Brain microvascular endothelial cell (primary cell): ENCODE results near the gene DAAM1.

ENCODE experiments used
- DNase-seq: peaks from one replicate; pipeline ENCODE4 v3.0.0-alpha.2; 2020
- H3K27ac ChIP-seq: fragments of 250-450 bp; sonication (Bioruptor Pico); 2 replicates; pipeline ENCODE4 v1.5.1; 2020; ENCODE audit warnings: mild to moderate bottlenecking, moderate library complexity
- H3K27me3 ChIP-seq: fragments of 250-450 bp; sonication (Bioruptor Pico); replicated peaks from 2 replicates; pipeline ENCODE4 v1.5.1; 2020; ENCODE audit warnings: mild to moderate bottlenecking
- H3K36me3 ChIP-seq: fragments of 250-450 bp; sonication (Bioruptor Pico); replicated peaks from 2 replicates; pipeline ENCODE4 v1.5.1; 2020; ENCODE audit warnings: mild to moderate bottlenecking
- H3K4me3 ChIP-seq: 2 replicates; pipeline ENCODE4 v1.5.1; 2011; ENCODE audit warnings: low read depth, mild to moderate bottlenecking, control low read depth, low read length, moderate library complexity
- in situ Hi-C: cut with HindIII; loops from 2 replicates; pipeline ENCODE4 v1.10.0; 2017; ENCODE audit warnings: low sequenced_read_pairs, low pct_ligation_motif_present
- TF ChIP-seq, protein P1 (sequence below): IDR thresholded peaks from 2 replicates; pipeline ENCODE4 v1.5.1; 2011; ENCODE audit warnings: low read depth, mild to moderate bottlenecking, moderate library complexity, low read length, control low read depth, inconsistent platforms; ENCODE audit errors: missing control alignments

The DAAM1 gene

DNA sequence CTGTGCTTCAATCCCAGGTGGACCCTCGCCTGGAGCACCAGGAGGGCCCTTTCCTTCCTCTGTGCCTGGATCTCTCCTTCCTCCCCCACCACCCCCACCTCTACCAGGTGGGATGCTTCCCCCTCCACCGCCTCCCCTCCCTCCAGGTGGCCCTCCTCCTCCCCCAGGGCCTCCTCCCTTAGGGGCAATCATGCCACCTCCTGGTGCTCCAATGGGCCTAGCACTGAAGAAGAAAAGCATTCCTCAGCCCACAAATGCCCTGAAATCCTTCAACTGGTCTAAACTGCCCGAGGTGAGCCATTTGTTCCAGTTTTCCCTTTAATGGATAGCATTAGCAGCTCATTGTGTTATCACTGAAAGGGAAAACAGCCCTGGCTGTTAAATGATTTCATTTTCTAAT lies 142.8 kb downstream of the DAAM1 start:
- in situ Hi-C loops = no loop called here
- TF ChIP-seq, protein P1, sequence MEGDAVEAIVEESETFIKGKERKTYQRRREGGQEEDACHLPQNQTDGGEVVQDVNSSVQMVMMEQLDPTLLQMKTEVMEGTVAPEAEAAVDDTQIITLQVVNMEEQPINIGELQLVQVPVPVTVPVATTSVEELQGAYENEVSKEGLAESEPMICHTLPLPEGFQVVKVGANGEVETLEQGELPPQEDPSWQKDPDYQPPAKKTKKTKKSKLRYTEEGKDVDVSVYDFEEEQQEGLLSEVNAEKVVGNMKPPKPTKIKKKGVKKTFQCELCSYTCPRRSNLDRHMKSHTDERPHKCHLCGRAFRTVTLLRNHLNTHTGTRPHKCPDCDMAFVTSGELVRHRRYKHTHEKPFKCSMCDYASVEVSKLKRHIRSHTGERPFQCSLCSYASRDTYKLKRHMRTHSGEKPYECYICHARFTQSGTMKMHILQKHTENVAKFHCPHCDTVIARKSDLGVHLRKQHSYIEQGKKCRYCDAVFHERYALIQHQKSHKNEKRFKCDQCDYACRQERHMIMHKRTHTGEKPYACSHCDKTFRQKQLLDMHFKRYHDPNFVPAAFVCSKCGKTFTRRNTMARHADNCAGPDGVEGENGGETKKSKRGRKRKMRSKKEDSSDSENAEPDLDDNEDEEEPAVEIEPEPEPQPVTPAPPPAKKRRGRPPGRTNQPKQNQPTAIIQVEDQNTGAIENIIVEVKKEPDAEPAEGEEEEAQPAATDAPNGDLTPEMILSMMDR = no peak
- no peak overlapping the region for H3K27ac ChIP-seq
- DNase-seq = no peak
- H3K27me3 ChIP-seq = no peaks in the 10 kb centered on the region
- H3K4me3 ChIP-seq = no peak overlapping the region
- H3K36me3 ChIP-seq = peaks cover 2% of the 10 kb centered on the region

DNA sequence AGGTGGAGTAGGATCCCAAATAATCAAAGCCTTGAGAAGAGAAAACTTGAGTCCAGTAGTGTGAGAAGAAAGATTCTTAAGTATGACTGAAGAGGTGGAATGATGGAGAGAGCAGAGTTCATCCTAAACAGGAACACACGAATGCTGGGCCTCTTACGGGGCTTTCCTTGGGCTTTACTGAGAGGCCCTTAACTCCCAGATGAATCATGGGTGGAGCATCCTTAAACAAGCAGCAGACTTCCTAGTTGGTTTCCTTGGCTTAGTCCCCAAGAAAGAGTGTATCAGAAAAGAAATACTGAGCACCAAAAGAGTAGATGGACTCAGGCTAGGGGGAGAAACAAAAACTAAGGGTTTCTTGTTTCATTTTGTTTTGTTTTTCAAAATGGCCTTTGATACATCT lies 144.3 kb downstream of the DAAM1 start:
- H3K4me3 ChIP-seq = no peak overlapping the region
- H3K36me3 ChIP-seq = no peaks in the 10 kb centered on the region
- in situ Hi-C loops = no loop called here
- TF ChIP-seq, protein P1 = no peak
- no peaks in the 10 kb centered on the region for H3K27me3 ChIP-seq
- peak overlapping the region; percentile 81 for H3K27ac ChIP-seq
- peak; percentile 92 for DNase-seq

DNA sequence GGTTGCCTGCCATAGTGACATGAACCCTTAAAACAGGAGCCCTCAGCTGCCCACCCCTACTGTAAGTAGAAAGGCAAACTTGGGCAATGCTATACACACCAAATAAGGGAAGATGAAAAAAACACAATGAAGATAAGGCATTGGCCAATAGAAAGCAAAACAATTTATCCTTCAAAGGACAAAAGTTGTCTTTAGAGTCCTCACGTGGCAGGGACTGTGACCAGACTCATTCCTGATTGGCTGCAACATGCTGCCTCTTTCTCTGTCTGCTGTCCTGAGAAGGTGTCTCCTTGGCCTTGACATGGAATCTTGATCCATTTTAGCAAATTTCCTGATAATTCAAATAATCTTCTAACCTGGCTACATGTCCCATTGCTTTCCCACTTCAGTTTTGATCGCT lies 144.8 kb downstream of the DAAM1 start:
- Histone ChIP-seq H3K36me3 (no peaks in the 10 kb centered on the region), H3K27ac (peak overlapping the region; percentile 81), H3K4me3 (no peak overlapping the region), H3K27me3 (no peaks in the 10 kb centered on the region)
- TF ChIP-seq, protein P1 = no peak
- no peak for DNase-seq
- in situ Hi-C loops = no loop called here

DNA sequence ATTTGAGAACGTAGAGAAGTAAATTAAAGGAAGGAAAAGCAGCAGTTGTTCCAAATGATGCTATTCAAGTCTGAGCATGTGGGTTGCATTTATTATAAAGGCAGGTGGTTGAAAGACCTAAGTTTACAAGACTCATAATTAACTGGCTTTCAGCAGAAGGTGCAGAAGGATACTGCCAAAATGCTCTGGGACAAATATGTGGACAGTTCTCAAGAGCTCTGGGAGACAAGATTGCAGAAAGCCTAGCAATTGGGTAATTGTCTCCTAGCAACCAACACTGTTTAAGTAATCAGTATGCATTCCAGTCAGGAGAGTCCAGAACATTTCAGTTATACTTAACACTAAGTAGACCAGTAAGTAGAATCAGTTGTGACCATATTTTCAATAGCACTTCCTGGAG lies 145.2 kb downstream of the DAAM1 start:
- Histone ChIP-seq H3K4me3 (no peak overlapping the region), H3K36me3 (no peaks in the 10 kb centered on the region), H3K27ac (peak overlapping the region; percentile 81), H3K27me3 (no peaks in the 10 kb centered on the region)
- in situ Hi-C loops = no loop called here
- TF ChIP-seq, protein P1 = no peak
- DNase-seq = peak; percentile 87

DNA sequence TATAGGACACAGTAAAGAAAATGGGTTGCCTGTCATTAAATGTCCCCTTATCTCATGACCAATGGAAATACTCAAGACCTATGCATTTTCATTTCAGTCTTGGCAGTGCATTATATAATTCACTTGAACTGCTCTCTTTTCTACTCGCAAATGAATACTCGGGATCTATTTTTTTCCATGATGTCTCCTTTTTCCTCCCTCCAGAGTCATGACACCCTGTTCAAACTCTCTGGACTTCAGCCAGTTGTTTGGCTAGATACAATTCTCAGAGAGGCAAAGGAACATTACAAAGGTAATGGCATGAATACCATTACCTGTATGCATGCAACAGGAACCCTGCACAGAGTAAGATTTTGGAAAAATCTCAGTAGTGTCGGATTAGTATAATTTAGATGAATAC lies 145.8 kb downstream of the DAAM1 start:
- in situ Hi-C loops = no loop called here
- TF ChIP-seq, protein P1 = no peak
- Histone ChIP-seq H3K27me3 (no peaks in the 10 kb centered on the region), H3K27ac (peak overlapping the region; percentile 81), H3K4me3 (no peak overlapping the region), H3K36me3 (no peaks in the 10 kb centered on the region)
- DNase-seq = no peak

DNA sequence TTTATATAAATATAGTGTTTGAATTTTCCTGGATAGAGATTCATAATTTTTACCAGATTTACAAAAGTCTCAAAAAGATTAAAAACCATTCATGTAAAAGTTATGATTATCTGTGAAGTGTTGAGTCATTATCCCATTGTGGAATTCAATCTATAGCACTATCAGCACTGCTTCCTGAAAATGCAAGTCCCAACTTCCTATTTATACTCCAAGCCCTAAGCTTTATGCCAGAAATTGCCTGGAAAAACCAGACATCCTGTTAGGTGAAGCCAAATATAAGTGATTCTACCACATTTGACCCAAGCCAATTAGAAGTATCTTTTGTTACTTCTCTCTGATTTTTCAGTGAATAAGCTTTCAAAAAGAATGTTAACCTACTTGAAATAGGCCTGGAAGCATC lies 147.6 kb downstream of the DAAM1 start:
- peak overlapping the region; percentile 49 for H3K27ac ChIP-seq

More for the DNA sequence above, 147.6 kb downstream of the DAAM1 start:
- TF ChIP-seq, protein P1 = no peak
- Histone ChIP-seq H3K27me3 (no peaks in the 10 kb centered on the region), H3K4me3 (no peak overlapping the region), H3K36me3 (no peaks in the 10 kb centered on the region)
- no peak for DNase-seq
- in situ Hi-C loops = no loop called here
